Measurements from ENCODE around the gene MACF1.
A peak's percentile ranks its signal among the peaks of the same experiment; 100 is the strongest.
"Not testable (repeated sequence)": the region's sequence is repeated elsewhere in the genome, so short reads cannot be mapped to it uniquely, and the experiment has no call there.

Gene MACF1

GRCh38 chr1:39522661-39523567 is 318.4 kb downstream of the MACF1 start:
- DNase-seq = no peak

DNA sequence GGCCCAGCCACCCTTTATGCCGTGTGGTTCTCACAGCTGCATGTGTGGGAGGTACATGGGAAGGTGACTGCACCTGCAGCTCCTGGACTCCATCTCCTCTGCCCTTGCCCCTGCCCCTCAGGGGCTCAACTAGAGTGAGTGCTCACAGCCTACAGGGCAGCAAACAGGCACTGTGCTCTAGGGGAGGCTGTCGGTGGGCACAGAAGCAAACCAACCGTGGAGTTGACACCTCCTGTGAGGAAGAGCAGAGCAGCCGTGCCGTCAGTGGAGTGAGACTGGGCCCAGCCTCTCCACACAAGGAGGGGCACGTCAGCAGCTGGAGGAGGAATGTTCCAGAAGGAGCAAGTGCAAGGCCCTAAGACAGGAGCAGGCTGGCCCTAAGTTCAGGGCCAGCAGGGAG is 319.7 kb downstream of the MACF1 start:
- no peak for DNase-seq

- DNase-seq = no peak
Measured at GRCh38 chr1:39524591-39525365, 320.3 kb downstream of the MACF1 start.

- peak in 2 of 5 experiments; percentile 65 to 85 for DNase-seq
Measured at GRCh38 chr1:39525366-39526165, 321.1 kb downstream of the MACF1 start.

GRCh38 chr1:39526466-39527189 is 322.1 kb downstream of the MACF1 start:
- no peak for DNase-seq

- DNase-seq = not testable (repeated sequence)
Measured at GRCh38 chr1:39527190-39527579, 322.7 kb downstream of the MACF1 start.

GRCh38 chr1:39528082-39528481 is 323.6 kb downstream of the MACF1 start:
- DNase-seq = no peak

GRCh38 chr1:39529901-39530535 is 325.5 kb downstream of the MACF1 start:
- DNase-seq = no peak

- no peak for DNase-seq
Measured at GRCh38 chr1:39531526-39531925, 327.0 kb downstream of the MACF1 start.

DNA sequence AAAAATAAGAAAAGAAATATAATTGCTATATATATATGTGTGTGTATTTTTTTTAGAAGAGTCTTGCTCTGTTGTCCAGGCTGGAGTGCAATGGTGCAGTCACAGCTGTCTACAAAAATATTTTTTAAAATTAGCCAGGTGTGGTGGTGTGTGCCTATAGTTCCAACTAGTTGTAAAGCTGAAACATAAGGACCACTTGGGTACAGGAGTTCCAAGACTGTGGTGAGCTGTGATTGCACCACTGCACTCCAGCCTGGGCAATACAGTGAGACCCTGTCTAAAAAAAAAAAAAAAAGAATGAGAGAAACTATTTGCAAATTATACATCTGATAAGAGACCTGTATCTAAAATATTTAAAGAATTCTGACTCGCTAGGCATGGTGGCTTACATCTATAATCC is 328.9 kb downstream of the MACF1 start:
- no peak for DNase-seq
